T-helper 1 cell treated with Interleukin-12 subunit alpha and Interleukin-12 subunit beta and Interleukin-4 antibody, amounts not matched to agents 30 μg/mL and 1 μg/mL, for 36 hours (primary cell): ENCODE data around the gene BRF1.

ENCODE experiments used
- H3K27ac Mint-ChIP-seq: one replicate; pipeline ENCODE4 v1.8.0; 2021; ENCODE audit warnings: mild to moderate bottlenecking, mixed read lengths
- H3K27me3 Mint-ChIP-seq: one replicate; pipeline ENCODE4 v1.8.0; 2021; ENCODE audit warnings: low read depth, mixed read lengths
- H3K36me3 Mint-ChIP-seq: one replicate; pipeline ENCODE4 v1.8.0; 2021; ENCODE audit warnings: low read depth, mixed read lengths
- H3K4me1 Mint-ChIP-seq: one replicate; pipeline ENCODE4 v1.8.0; 2021; ENCODE audit warnings: low read depth, mixed read lengths
- H3K4me3 Mint-ChIP-seq: one replicate; pipeline ENCODE4 v1.8.0; 2021; ENCODE audit warnings: mild to moderate bottlenecking, moderate library complexity, mixed read lengths
- H3K9me3 Mint-ChIP-seq: one replicate; pipeline ENCODE4 v1.8.0; 2021; ENCODE audit warnings: mixed read lengths

Gene BRF1

DNA sequence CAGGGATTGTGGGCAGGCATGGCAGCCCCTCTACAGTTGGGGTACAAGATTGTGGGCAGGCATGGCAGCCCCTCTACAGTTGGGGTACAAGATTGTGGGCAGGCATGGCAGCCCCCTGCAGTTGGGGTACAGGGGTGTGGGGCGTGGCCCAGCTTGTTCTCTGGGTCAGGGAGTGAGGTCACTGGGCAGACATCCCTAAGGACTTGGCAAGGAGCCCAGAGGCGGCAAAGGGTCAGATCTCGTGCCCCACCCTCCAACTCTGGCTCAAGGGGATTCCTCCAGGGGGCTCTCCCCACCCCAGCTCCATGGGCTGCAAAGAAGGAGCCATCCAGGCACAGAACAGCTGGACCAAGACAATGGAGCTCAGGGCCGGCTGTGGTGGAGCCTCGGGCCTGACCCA, 93.9 kb downstream of the BRF1 start:
- Mint-ChIP-seq H3K27me3 (no peaks in the 10 kb centered on the region), H3K9me3 (no peaks in the 10 kb centered on the region), H3K36me3 (peaks cover 3% of the 10 kb centered on the region), H3K4me1 (peaks cover 2% of the 10 kb centered on the region), H3K27ac (no peak overlapping the region), H3K4me3 (no peak overlapping the region)

DNA sequence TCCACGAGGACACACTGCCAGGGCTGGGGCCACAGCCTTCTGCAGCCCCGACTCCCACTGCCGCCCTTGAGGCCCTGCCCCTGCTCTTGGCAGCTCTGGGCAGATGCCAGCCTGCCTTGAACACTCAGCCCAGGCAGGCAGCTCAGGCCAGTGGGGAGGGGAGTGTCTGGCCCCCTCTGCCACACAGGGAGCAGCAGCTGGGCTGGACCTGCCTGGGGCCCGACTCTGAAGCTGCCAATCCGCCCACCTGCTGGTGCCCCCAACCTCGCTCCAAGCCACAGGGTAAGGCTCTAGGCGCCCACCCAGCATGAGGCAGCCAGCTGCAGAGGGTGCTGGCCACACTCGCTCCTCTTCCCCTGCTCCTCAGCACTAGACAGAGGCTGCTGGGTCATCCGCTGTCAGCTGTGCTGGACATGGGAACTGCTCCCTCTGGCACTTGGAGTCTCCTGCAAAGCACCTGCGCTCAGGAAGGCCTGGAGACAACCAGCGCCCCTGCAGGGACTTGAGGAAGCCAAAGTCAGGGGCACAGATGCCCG, 95.1 kb downstream of the BRF1 start:
- Mint-ChIP-seq H3K27ac (no peak overlapping the region), H3K36me3 (peaks cover 3% of the 10 kb centered on the region), H3K4me3 (no peak overlapping the region), H3K9me3 (no peaks in the 10 kb centered on the region), H3K27me3 (no peaks in the 10 kb centered on the region), H3K4me1 (peaks cover 6% of the 10 kb centered on the region)

DNA sequence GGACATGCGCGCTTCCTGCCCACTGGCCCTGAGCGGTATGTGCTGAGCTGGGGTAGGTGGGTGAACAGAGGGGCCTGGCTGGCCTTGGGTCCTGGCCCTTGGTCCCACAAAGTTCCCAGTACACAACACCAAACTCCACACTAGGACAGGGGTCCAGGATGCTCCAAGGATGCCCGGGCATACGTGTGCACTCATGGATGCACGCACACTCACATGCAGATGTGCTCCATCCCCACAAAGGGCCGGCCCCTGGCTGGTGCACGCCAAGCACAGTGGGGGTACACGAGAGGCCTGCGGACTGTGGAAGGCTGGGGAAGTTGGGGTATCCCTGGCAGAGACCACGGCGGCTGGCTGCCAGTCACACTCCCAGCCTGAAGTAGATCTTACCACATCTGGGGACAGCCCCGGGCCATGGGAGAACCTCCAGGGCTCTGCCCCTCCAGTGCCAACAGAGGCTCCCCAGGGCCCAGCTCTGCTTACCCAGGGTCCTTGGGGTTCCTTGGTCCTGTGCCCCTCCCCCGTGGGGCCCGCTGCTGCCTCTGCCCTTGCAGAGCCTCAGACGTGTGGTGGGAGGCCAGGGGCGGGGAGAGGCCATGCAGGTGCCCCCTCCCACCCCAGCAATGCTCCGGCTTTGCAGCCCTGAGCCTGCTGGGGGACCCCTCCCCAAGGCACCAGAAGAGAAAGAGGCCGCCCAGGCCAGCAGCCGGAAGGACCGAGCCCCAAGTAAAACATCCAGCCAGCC, 95.7 kb downstream of the BRF1 start:
- no peaks in the 10 kb centered on the region for H3K9me3 Mint-ChIP-seq
- H3K27ac Mint-ChIP-seq: no peak overlapping the region
- no peaks in the 10 kb centered on the region for H3K27me3 Mint-ChIP-seq
- H3K36me3 Mint-ChIP-seq: peaks cover under 1% of the 10 kb centered on the region
- H3K4me1 Mint-ChIP-seq: peaks cover 6% of the 10 kb centered on the region
- H3K4me3 Mint-ChIP-seq: no peak overlapping the region

DNA sequence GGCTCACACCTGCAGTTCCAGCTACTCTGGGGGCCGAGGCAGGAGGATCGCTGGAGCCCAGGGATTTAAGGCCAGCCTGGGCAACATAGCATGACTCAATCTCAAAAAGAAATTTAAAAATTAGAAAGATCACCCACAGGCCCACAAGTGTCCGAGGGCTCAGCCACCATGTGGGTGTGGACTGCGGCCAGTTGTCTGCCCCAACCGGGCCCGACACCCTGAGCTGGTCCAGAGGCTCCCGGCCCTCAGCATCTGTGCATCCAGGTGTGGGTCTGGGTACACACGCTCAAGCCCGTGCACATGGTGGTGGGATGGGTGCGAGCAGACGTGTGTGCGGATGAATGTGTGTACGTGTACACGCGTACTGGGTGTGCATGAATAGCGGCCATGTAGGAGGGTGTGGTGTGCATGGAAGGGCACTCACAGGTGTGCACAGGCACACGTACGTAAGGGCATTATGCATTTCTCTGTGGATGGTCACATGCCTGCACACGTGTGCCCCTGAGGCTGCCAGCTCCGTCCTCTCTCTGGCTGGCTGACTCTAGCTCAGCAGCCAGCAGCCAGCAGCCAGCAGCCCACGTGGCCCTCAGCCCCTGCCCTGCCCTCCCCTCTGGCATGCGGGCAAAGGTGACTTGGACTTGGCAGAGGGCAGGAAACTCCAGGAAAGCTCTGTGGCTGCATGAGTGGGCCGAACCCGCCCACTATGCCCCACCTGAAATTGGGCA, 96.4 kb downstream of the BRF1 start:
- Mint-ChIP-seq H3K27me3 (peaks cover 3% of the 10 kb centered on the region), H3K4me1 (peaks cover 6% of the 10 kb centered on the region), H3K4me3 (no peak overlapping the region), H3K27ac (no peak overlapping the region), H3K36me3 (no peaks in the 10 kb centered on the region), H3K9me3 (no peaks in the 10 kb centered on the region)

DNA sequence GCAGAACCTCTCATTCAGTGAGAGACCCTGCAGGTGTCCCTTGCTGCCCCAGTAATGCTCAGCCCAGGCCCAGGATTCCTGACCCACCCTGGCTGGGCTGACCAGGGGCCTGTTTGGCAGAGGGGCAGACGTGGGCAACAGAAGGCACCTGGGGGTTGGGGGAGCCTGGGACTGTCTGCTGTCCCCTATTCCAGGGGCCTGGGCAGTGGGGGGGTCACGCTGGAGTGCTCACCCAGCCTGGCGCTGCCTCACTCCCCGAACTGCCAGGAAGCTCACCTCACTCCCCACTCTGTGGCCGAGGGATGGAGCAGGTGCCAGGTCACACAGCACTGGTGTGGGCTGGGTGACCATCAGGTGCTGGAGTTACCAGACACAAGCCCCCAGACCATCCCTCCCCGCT, 97.1 kb downstream of the BRF1 start:
- Mint-ChIP-seq H3K9me3 (no peaks in the 10 kb centered on the region), H3K4me3 (no peak overlapping the region), H3K4me1 (peaks cover 6% of the 10 kb centered on the region), H3K27me3 (peaks cover 4% of the 10 kb centered on the region), H3K36me3 (no peaks in the 10 kb centered on the region), H3K27ac (no peak overlapping the region)

DNA sequence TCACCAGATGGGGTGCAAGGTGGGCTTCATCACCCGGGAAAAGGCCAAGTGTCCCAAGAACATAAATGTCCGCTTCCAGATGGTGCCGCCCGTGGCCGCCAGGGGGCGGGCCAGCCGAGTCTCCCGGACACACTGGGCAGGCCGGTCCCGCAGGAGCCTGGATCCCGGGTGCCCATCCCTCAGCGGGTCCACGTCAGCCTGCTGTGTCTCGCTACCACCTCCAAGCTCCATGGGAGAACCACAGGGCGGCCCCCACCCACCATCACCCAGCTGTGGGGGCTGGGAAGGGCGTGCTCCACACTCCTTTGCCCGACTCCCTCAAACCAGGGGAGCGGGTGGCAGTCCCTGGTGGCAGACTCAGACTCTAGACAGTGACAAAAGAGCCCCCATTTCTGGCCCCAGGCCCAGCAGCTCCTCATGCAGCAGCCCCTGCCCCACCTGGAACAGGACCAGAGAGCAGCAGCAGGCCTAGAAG, 97.7 kb downstream of the BRF1 start:
- peaks cover 6% of the 10 kb centered on the region for H3K4me1 Mint-ChIP-seq
- H3K4me3 Mint-ChIP-seq: no peak overlapping the region
- H3K27me3 Mint-ChIP-seq: peaks cover 8% of the 10 kb centered on the region

DNA sequence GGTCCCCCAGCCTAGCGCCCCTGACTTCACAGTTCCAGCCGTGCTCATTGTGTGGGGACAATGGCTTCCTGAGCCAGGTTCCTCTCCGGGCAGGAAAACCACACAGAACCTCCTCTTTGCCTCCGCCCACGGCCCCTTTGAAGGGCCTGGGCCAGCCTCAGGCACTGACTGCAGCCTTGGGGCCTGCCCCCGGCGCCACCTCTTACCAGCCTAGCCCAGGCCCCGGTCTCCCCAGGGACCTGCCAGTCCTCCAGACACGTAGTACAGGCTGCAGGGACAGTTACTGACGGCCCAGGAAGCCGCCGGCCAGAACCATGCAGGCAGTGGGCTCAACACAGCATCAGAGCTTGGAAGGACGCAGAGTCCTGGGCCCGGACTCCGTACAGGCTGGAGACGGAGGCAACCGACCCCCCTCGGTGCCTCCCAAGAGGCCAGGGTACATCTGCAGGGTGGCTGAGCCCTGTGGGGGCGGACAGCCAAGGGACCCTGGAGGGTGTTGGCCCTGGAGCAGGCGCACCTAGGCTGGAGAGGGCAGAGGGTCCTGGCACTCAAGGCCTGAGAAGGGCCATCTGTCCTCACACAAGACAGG, 98.8 kb downstream of the BRF1 start:
- peaks cover 11% of the 10 kb centered on the region for H3K27me3 Mint-ChIP-seq
- no peak overlapping the region for H3K4me3 Mint-ChIP-seq
- no peaks in the 10 kb centered on the region for H3K36me3 Mint-ChIP-seq
- H3K9me3 Mint-ChIP-seq: no peaks in the 10 kb centered on the region
- peak overlapping the region; percentile 36 for H3K27ac Mint-ChIP-seq
- H3K4me1 Mint-ChIP-seq: peaks cover 6% of the 10 kb centered on the region

More for the DNA sequence above, 97.7 kb downstream of the BRF1 start:
- Mint-ChIP-seq H3K27ac (no peak overlapping the region), H3K9me3 (no peaks in the 10 kb centered on the region), H3K36me3 (no peaks in the 10 kb centered on the region)

DNA sequence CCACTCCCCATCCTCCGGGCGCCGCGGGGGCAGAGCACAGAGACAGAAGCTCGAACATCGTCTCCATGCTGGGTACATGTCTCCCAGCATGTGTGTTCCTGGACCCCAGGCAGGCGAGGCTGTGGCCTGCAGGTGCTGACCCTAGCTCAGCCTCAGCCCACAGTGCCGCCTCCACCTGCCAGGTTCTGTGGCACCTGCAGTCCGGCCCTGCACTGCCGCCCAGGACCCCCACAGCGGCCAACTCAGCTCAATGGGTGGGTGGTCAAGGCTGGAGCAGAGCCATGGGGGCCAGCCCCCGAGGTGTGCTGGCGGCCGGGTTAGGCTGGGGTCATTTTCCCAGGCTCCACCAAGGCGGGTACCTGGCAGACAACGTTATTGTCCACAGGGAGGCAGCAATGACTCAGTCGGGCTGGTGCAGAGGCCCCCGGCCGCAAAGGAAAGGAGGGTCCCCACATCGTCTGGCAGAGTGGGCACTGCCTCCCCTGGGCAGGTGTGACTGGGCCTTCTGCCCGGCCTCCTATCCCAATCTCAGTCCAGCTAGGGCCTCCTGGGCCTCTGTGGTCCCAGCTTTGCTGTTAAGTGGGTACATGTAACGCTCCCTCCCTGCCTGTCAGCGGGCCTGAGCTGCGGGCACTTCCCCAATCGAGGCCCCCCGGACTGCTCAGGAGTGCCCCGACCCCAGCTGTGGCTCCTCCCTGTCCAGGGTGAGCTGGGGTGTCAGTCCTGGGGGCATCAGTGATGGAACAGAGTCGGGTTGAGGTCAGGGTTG, 99.5 kb downstream of the BRF1 start:
- H3K36me3 Mint-ChIP-seq: no peaks in the 10 kb centered on the region
- H3K27me3 Mint-ChIP-seq: peaks cover 11% of the 10 kb centered on the region
- H3K27ac Mint-ChIP-seq: peak overlapping the region; percentile 36
- no peak overlapping the region for H3K4me3 Mint-ChIP-seq
- no peaks in the 10 kb centered on the region for H3K9me3 Mint-ChIP-seq
- peaks cover 6% of the 10 kb centered on the region for H3K4me1 Mint-ChIP-seq

DNA sequence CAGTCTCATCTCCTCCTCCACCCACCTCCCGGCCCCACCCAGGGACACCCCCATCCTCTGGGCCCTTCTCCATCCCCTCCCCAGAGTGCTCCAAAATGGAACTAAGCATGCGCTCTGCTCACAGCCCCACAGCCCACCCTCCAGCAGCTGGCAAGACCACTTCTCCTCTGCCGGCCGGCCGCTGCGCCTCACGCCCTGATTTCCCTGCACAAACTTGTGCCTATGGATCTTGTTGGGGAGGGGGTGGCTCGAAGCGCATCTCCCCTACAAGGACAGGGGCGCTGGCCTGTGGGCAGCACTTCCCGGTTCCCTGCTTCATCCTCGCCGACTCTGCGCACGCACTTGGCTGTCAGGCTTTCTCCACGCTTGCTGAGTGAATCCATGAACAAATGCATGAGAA, 100.2 kb downstream of the BRF1 start:
- Mint-ChIP-seq H3K27me3 (peaks cover 14% of the 10 kb centered on the region), H3K9me3 (no peaks in the 10 kb centered on the region), H3K4me3 (no peak overlapping the region), H3K4me1 (peaks cover 6% of the 10 kb centered on the region), H3K27ac (no peak overlapping the region), H3K36me3 (no peaks in the 10 kb centered on the region)

DNA sequence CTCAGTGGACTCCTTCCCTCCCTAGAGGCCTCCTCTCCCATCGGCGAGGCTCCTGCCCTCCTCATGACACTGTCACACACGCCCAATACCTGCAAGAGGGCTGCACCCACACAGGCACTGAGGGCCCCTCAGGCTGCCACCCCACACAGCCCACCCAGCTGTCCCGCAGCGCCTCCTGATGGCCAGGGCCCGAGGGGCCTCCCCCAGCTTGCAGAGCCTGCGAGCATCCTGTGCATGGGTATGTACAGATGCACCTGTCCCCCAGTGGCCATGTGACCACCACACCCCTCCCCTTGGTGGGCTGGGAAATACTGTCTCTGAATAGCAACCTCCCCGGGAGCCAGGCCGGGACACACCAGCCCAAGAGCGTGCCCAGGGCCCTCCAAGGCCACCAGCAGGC, 100.7 kb downstream of the BRF1 start:
- Mint-ChIP-seq H3K9me3 (no peaks in the 10 kb centered on the region), H3K27me3 (peaks cover 17% of the 10 kb centered on the region), H3K4me1 (peaks cover 7% of the 10 kb centered on the region), H3K36me3 (no peaks in the 10 kb centered on the region), H3K4me3 (no peak overlapping the region), H3K27ac (no peak overlapping the region)

DNA sequence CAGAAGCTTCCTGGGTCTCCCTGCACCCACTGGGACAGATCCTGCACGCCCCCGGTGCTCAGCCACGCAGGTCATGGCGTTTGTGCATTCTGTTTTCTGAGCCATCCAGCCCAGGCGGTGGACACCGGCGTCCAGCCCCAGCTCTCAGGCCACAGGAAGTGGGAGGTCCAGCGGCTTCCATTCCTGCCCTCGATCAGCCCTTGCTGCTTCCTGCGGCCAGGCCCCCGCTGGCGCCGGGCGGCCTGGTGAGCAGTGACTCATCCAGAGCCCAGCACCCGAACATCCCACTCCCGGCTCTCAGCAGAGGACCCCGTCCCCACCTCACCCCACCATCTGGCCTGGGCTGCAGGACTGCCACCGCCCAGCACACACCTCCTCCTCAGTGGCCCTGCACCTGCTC, 101.7 kb downstream of the BRF1 start:
- Mint-ChIP-seq H3K36me3 (no peaks in the 10 kb centered on the region), H3K9me3 (no peaks in the 10 kb centered on the region), H3K4me1 (peaks cover 14% of the 10 kb centered on the region), H3K4me3 (no peak overlapping the region), H3K27me3 (peaks cover 24% of the 10 kb centered on the region), H3K27ac (no peak overlapping the region)

DNA sequence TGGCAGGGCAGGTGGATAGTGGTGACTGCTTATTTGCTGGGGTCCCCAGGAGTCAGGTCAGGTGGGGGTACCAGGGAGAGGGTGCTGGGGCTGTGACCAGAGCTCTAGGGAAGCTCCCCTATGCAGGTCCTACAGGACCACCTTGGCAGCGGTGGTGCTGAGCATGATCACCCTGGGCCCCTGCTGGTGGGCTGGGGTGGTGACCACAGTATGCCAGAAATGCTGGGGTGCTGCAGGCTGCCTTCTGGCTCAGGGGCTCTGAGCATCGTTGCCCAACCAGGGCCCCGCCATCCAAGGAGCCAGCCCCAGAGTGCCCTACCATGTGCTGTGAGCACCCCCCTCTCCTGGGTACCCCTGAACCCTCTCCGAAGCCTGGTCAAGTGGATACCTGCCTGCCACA, 102.2 kb downstream of the BRF1 start:
- Mint-ChIP-seq H3K27me3 (peaks cover 24% of the 10 kb centered on the region), H3K36me3 (no peaks in the 10 kb centered on the region), H3K9me3 (no peaks in the 10 kb centered on the region), H3K4me3 (no peak overlapping the region), H3K27ac (no peak overlapping the region), H3K4me1 (peaks cover 18% of the 10 kb centered on the region)

DNA sequence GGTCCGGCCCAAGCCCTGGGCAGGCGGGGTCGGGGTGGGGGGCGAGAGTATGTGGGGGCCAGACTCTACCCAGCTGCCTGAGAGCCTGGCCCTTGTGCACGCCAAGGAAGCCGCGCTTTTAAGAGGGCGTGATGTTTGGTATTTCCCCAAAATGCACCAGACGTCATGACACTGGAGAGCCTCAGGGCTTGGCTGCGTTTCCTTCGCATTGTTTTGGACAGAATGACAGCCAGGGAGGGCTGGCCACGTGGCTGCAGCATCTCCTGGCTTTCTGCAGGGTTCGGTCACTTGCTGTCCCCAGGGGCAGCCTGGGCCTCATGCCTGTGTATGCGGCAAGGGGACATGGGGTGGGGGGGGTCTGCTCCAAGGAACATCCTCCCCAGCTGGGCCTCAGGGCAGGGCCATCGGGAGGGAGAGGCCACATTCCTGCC, 103.6 kb downstream of the BRF1 start:
- Mint-ChIP-seq H3K4me1 (peaks cover 20% of the 10 kb centered on the region), H3K36me3 (no peaks in the 10 kb centered on the region), H3K9me3 (no peaks in the 10 kb centered on the region), H3K27me3 (peaks cover 24% of the 10 kb centered on the region), H3K4me3 (no peak overlapping the region), H3K27ac (no peak overlapping the region)

DNA sequence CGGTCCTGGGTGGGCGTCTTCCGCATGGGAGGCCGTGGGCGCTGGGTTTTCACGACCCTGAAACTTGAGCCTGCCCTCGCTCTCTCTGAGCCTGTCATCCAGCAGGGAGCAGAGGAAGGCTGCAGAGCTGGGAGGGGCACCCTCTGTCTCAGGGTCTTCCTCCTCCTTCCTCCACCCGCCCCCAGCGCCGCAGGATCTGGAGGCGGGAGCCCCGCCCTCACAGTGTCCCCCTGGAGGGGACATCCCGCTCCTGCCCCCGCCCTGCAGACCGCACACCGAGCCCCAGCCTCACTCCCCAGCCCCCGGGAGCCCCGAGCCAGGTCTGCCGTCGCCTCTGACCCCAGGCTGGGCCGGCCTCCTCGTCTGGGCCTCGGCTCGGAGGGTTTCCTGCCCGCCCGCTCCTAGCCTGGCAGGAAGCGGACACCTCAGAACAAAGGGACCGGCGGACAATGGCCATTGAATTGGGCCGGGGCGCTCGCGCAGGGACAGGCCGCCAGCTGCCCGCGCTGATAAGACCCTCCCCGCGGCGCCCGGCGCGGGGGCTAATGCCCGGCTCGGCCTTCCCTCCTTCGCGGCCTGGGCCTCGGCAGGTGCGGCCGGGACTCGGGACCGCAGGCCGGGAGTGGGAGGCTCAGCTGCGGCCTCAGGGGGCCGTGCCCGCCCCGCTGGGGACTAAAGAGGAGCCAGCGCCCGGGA, 104.4 kb downstream of the BRF1 start:
- no peak overlapping the region for H3K4me3 Mint-ChIP-seq
- peaks cover 14% of the 10 kb centered on the region for H3K4me1 Mint-ChIP-seq
- H3K36me3 Mint-ChIP-seq: no peaks in the 10 kb centered on the region
- H3K27me3 Mint-ChIP-seq: peaks cover 24% of the 10 kb centered on the region
- no peaks in the 10 kb centered on the region for H3K9me3 Mint-ChIP-seq
- no peak overlapping the region for H3K27ac Mint-ChIP-seq
